AG04449 (cell line): Measurements from ENCODE around the gene C19orf67.

Source experiments
- CTCF ChIA-PET: fragments of 350-600 bp; formaldehyde crosslinking; extraction: SDS; loops from one replicate; lab custom pipeline; 2021; ENCODE audit warnings: antibody characterized with exemption; lab: Yijun Ruan, JAX
- POLR2A ChIA-PET: fragments of 400-600, 350-600 bp; formaldehyde crosslinking; extraction: SDS; loops from one replicate; lab custom pipeline; 2020; ENCODE audit warnings: antibody characterized with exemption, inconsistent platforms; lab: Yijun Ruan, JAX
- DNase-seq: peaks from one replicate; pipeline ENCODE4 v3.0.0-alpha.2; 2010; ENCODE audit warnings: low read depth, low spot score
- H3K4me3 ChIP-seq: 2 replicates; pipeline ENCODE4 v1.5.1; 2011; ENCODE audit warnings: low read depth, mild to moderate bottlenecking, control low read depth, low read length
- TF ChIP-seq, protein P1 (sequence below): IDR thresholded peaks from one replicate; pipeline ENCODE4 v1.5.1; 2011; ENCODE audit warnings: mild to moderate bottlenecking, moderate library complexity, low read length, control low read depth, inconsistent platforms; ENCODE audit not compliant: insufficient read depth; ENCODE audit errors: missing control alignments

The C19orf67 gene

GRCh38 chr19:14105680-14106079 is 20.1 kb upstream of the C19orf67 start:
- TF ChIP-seq, protein P1, sequence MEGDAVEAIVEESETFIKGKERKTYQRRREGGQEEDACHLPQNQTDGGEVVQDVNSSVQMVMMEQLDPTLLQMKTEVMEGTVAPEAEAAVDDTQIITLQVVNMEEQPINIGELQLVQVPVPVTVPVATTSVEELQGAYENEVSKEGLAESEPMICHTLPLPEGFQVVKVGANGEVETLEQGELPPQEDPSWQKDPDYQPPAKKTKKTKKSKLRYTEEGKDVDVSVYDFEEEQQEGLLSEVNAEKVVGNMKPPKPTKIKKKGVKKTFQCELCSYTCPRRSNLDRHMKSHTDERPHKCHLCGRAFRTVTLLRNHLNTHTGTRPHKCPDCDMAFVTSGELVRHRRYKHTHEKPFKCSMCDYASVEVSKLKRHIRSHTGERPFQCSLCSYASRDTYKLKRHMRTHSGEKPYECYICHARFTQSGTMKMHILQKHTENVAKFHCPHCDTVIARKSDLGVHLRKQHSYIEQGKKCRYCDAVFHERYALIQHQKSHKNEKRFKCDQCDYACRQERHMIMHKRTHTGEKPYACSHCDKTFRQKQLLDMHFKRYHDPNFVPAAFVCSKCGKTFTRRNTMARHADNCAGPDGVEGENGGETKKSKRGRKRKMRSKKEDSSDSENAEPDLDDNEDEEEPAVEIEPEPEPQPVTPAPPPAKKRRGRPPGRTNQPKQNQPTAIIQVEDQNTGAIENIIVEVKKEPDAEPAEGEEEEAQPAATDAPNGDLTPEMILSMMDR: no peak
- no peak overlapping the region for H3K4me3 ChIP-seq
- no peak for DNase-seq
- CTCF ChIA-PET: interaction anchor here (0.9 to 1.2 kb wide), 2 partner anchors 10 to 226 kb away, joined by 3 read pairs; no protein-coding TSS in a partner anchor
- POLR2A ChIA-PET: no interaction called here

GRCh38 chr19:14103310-14103709 is 17.7 kb upstream of the C19orf67 start:
- ChIA-PET POLR2A (no interaction called here), CTCF (interaction anchor here (1.1 kb wide), 1 partner anchor 11 kb away, joined by 3 read pairs; no protein-coding TSS in a partner anchor)
- no peak overlapping the region for H3K4me3 ChIP-seq
- TF ChIP-seq, protein P1: no peak
- no peak for DNase-seq

GRCh38 chr19:14102756-14103155 is 17.2 kb upstream of the C19orf67 start:
- CTCF ChIA-PET: interaction anchor here (0.7 to 1.1 kb wide), 4 partner anchors 8 to 43 kb away, joined by 3 to 4 read pairs (median 3); no protein-coding TSS in a partner anchor
- H3K4me3 ChIP-seq: no peak overlapping the region

GRCh38 chr19:14102102-14102696 is 16.6 kb upstream of the C19orf67 start:
- TF ChIP-seq, protein P1: no peak
- ChIA-PET POLR2A (no interaction called here), CTCF (interaction anchor here (0.7 to 1.1 kb wide), 7 partner anchors 9 to 221 kb away, joined by 3 to 6 read pairs (median 3); no protein-coding TSS in a partner anchor)
- no peak overlapping the region for H3K4me3 ChIP-seq
- no peak for DNase-seq

More at GRCh38 chr19:14102756-14103155, 17.2 kb upstream of the C19orf67 start:
- DNase-seq: no peak
- TF ChIP-seq, protein P1: no peak
- POLR2A ChIA-PET: no interaction called here

DNA sequence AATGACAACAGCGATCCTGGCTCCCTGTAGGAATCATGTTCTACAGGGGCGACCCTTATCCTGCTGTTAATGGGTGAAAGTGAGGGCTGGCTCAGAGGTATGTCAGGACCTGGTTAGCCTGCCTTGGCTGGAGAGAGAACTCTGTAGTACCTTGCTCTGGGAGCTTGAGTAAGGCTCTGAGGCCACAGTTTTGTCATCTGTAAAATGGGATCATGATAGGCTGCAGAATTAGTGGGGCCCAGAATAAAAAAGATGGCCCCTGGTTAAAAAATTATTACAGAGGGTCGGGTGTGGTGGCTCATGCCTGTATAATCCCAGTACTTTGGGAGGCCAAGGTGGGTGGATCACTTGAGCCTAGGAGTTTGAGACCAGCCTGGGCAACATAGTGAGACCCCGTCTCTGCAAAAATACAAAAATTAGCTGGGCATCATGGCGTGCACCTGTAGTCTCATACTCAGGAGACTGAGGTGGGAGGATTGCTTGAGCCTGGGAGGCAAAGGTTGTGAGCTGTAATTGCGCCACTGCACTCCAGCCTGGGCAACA is 15.5 kb upstream of the C19orf67 start:
- no peak for DNase-seq
- ChIA-PET CTCF (interaction anchor here (1.0 to 1.1 kb wide), 3 partner anchors 30 to 220 kb away, joined by 3 to 6 read pairs (median 4); no protein-coding TSS in a partner anchor), POLR2A (no interaction called here)
- H3K4me3 ChIP-seq: no peak overlapping the region
- TF ChIP-seq, protein P1: no peak

GRCh38 chr19:14097532-14098151 is 12.1 kb upstream of the C19orf67 start:
- TF ChIP-seq, protein P1: no peak
- no peak for DNase-seq
- CTCF ChIA-PET: interaction anchor here (0.6 to 1.5 kb wide), 4 partner anchors 10 to 39 kb away, joined by 3 to 5 read pairs (median 4); partner anchors contain the start of gene ASF1B
- no peak overlapping the region for H3K4me3 ChIP-seq
- POLR2A ChIA-PET: no interaction called here
